Endodermal cell (in vitro differentiated cells): ENCODE measurements around the gene LMNA. TPM values are rescaled to one million over a fixed set of nuclear protein-coding genes. Genes with fewer than 3 reads are reported as not detected.
"Not testable (repeated sequence)": the region's sequence is repeated elsewhere in the genome, so short reads cannot be mapped to it uniquely, and the experiment has no call there.

Source experiments
- DNase-seq: peaks from one replicate; pipeline ENCODE4 v3.0.0-alpha.2; 2017
- H3K27ac ChIP-seq: 2 replicates; pipeline ENCODE4 v1.5.1; 2013; ENCODE audit warnings: mild to moderate bottlenecking, low read depth, low read length, moderate library complexity
- H3K27me3 ChIP-seq: 2 replicates; pipeline ENCODE4 v1.6.1; 2013; ENCODE audit warnings: mild to moderate bottlenecking, low read length, moderate library complexity; ENCODE audit not compliant: insufficient read depth, control insufficient read depth, poor library complexity, severe bottlenecking
- H3K36me3 ChIP-seq: 2 replicates; pipeline ENCODE4 v1.7.0; 2013; ENCODE audit warnings: mild to moderate bottlenecking, low read length, moderate library complexity; ENCODE audit not compliant: control insufficient read depth, insufficient read depth
- H3K4me1 ChIP-seq: one replicate; pipeline ENCODE4 v1.7.0; 2013; ENCODE audit warnings: low read length; ENCODE audit not compliant: control insufficient read depth, insufficient read depth
- H3K4me3 ChIP-seq: 2 replicates; pipeline ENCODE4 v1.5.1; 2013; ENCODE audit warnings: mild to moderate bottlenecking, low read length, moderate library complexity
- H3K9ac ChIP-seq: 2 replicates; pipeline ENCODE4 v1.6.1; 2013; ENCODE audit warnings: mild to moderate bottlenecking, low read length, moderate library complexity; ENCODE audit not compliant: poor library complexity, severe bottlenecking; ENCODE audit errors: extremely low read depth
- H3K9me3 ChIP-seq: 2 replicates; pipeline ENCODE4 v1.6.1; 2013; ENCODE audit warnings: mild to moderate bottlenecking, low read length, moderate library complexity; ENCODE audit not compliant: control insufficient read depth
- H3K27ac Mint-ChIP-seq: 2 replicates; pipeline ENCODE4 v1.8.0; 2020; ENCODE audit warnings: mixed read lengths
- H3K27me3 Mint-ChIP-seq: 2 replicates; pipeline ENCODE4 v1.8.0; 2021; ENCODE audit warnings: mild to moderate bottlenecking, mixed read lengths; ENCODE audit not compliant: insufficient read depth
- H3K36me3 Mint-ChIP-seq: 2 replicates; pipeline ENCODE4 v1.8.0; 2020; ENCODE audit warnings: low read depth, mixed read lengths
- H3K4me1 Mint-ChIP-seq: 2 replicates; pipeline ENCODE4 v1.8.0; 2020; ENCODE audit warnings: mixed read lengths
- H3K4me3 Mint-ChIP-seq: 2 replicates; pipeline ENCODE4 v1.8.0; 2020; ENCODE audit warnings: mild to moderate bottlenecking, moderate library complexity, mixed read lengths
- H3K9me3 Mint-ChIP-seq: 2 replicates; pipeline ENCODE4 v1.8.0; 2020; ENCODE audit warnings: mild to moderate bottlenecking, mixed read lengths
- WGBS, 2 experiments: methylation state at CpG; one replicate each; pipeline versions ENCODE4 v1.1.5 to v1.1.7; 2013; ENCODE audit warnings: missing lambda C conversion rate in 2 of 2, mixed read lengths in 1 of 2; ENCODE audit not compliant: insufficient coverage in 1 of 2, insufficient read length in 1 of 2; 5-methylcytosine and 5-hydroxymethylcytosine counted together
- total RNA-seq, 2 donors: library from RNA; stranded (reverse); fragmentation: NEBNext Ultra II Directional in 1 of 2; extraction: Animal tissue kit (Norgen Biotek cat#: 25700) in 1 of 2; gene quantifications; 2 replicates in 1 of 2; 3 replicates in 1 of 2; pipeline ENCODE4 v1.2.1, GENCODE V29; 2021
- TF ChIP-seq, protein P1 (sequence below): fragments of 200-600 bp; sonication (generic); conservative IDR thresholded peaks from 2 replicates; pipeline ENCODE4 v1.5.0; 2021; ENCODE audit warnings: antibody characterized with exemption, mild to moderate bottlenecking

Gene LMNA
- total RNA-seq, 2 donors from 2014 or later, result 41.2 to 42.0 TPM

DNA sequence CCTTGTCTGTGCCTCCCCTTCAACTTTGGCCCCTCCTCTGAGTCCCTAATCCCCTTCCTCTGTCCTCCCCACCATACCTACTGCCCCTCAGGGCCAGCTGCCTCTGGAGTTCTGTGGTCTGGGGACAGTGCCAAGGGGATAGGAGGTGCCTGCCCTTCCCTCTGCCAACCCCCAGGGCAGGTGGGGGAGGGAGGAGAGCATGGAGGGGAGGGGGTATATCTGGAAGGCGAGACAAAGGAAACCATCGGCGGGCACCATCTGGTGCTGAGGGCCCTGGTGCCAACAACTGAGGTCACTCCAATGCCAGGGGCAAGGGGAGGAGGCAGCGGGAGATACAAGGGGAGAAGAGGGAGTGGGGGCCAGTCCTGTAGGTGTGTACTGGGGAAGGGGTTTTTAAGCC is 44.0 kb upstream of the LMNA start:
- peak overlapping the region; percentile 75 for H3K27ac ChIP-seq
- DNase-seq, result peak; percentile 45
- H3K27me3 ChIP-seq, result no peaks in the 10 kb centered on the region
- Mint-ChIP-seq H3K27ac (peak overlapping the region; percentile 61), H3K4me3 (no peak overlapping the region), H3K27me3 (no peaks in the 10 kb centered on the region), H3K36me3 (peaks cover 47% of the 10 kb centered on the region), H3K4me1 (peaks cover 41% of the 10 kb centered on the region), H3K9me3 (no peaks in the 10 kb centered on the region)
- no peak overlapping the region for H3K4me3 ChIP-seq
- H3K9me3 ChIP-seq, result no peaks in the 10 kb centered on the region
- H3K4me1 ChIP-seq, result peaks cover 12% of the 10 kb centered on the region
- peaks cover 24% of the 10 kb centered on the region for H3K36me3 ChIP-seq
- TF ChIP-seq, protein P1, sequence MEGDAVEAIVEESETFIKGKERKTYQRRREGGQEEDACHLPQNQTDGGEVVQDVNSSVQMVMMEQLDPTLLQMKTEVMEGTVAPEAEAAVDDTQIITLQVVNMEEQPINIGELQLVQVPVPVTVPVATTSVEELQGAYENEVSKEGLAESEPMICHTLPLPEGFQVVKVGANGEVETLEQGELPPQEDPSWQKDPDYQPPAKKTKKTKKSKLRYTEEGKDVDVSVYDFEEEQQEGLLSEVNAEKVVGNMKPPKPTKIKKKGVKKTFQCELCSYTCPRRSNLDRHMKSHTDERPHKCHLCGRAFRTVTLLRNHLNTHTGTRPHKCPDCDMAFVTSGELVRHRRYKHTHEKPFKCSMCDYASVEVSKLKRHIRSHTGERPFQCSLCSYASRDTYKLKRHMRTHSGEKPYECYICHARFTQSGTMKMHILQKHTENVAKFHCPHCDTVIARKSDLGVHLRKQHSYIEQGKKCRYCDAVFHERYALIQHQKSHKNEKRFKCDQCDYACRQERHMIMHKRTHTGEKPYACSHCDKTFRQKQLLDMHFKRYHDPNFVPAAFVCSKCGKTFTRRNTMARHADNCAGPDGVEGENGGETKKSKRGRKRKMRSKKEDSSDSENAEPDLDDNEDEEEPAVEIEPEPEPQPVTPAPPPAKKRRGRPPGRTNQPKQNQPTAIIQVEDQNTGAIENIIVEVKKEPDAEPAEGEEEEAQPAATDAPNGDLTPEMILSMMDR, result no peak
- 80 to 87% methylated on average over 1 to 4 of the region's 4 CpGs for WGBS, 2 experiments
- H3K9ac ChIP-seq, result no peak overlapping the region

DNA sequence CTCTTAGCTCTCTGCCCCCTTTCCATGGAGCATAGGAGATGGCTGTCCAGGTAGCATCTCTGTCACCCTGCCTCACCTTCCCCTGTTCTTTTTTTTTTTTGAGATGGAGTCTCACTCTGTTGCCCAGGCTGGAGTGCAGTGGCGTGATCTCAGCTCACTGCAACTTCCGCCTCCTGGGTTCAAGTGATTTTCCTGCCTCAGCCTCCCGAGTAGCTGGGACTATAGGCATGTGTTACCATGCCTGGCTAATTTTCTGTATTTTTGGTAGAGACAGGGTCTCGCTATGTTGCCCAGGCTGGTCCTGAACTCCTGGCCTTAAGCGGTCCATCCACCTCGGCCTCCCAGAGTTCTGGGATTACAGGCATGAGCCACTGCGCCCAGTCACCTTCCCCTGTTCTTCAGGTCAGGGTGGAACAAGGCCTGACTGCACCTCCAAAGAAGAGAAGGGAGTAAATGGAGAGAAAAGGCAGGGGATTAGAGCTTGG is 43.1 kb upstream of the LMNA start:
- not testable (repeated sequence) for H3K4me3 Mint-ChIP-seq
- H3K27ac ChIP-seq, result peak overlapping the region; percentile 41
- 97 to 100% methylated on average over 3 to 7 of the region's 7 CpGs for WGBS, 2 experiments

DNA sequence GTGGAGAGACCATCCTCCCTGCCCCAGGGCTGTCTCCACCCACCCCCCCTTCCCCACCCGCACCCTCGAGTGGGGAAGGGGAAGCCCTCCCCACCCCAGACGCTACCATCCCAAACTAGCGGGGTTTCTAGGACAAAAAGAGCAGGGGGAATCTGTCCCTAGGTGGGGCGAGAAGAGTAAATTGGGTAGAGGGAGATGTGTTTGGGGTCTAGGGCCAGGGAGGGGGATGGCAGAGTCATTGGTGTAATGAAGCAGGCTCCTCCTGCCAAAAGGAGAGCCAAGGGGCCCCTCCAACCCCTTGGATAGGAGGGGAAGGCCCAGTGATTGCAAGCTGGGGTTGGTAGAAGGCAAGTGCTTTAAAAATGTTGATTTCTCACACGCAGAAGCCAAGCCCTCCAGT is 42.3 kb upstream of the LMNA start:
- Histone ChIP-seq H3K27ac (peak overlapping the region; percentile 12), H3K4me1 (peaks cover 25% of the 10 kb centered on the region), H3K9ac (no peak overlapping the region), H3K4me3 (no peak overlapping the region), H3K9me3 (no peaks in the 10 kb centered on the region), H3K36me3 (peaks cover 41% of the 10 kb centered on the region), H3K27me3 (no peaks in the 10 kb centered on the region)
- H3K27me3 Mint-ChIP-seq, result no peaks in the 10 kb centered on the region
- H3K4me1 Mint-ChIP-seq, result peaks cover 47% of the 10 kb centered on the region
- H3K9me3 Mint-ChIP-seq, result no peaks in the 10 kb centered on the region
- WGBS, 2 experiments, result 86 to 100% methylated on average over 1 to 4 of the region's 6 CpGs
- DNase-seq, result no peak
- H3K27ac Mint-ChIP-seq, result peak overlapping the region; percentile 79
- no peak overlapping the region for H3K4me3 Mint-ChIP-seq
- peaks cover 55% of the 10 kb centered on the region for H3K36me3 Mint-ChIP-seq
- TF ChIP-seq, protein P1, result no peak

More for the DNA sequence above, 43.1 kb upstream of the LMNA start:
- Histone ChIP-seq H3K36me3 (peaks cover 33% of the 10 kb centered on the region), H3K4me1 (peaks cover 19% of the 10 kb centered on the region)
- peaks cover 43% of the 10 kb centered on the region for H3K4me1 Mint-ChIP-seq
- DNase-seq, H3K9me3 ChIP-seq, H3K4me3 ChIP-seq, H3K9ac ChIP-seq, H3K27me3 Mint-ChIP-seq, H3K9me3 Mint-ChIP-seq, H3K27me3 ChIP-seq: not testable (repeated sequence)
- H3K27ac Mint-ChIP-seq, result peak overlapping the region; percentile 44
- H3K36me3 Mint-ChIP-seq, result peaks cover 54% of the 10 kb centered on the region
